T47D (cell line): ENCODE data around the gene ZMIZ2.
"Not testable (repeated sequence)": the region's sequence is repeated elsewhere in the genome, so short reads cannot be mapped to it uniquely, and the experiment has no call there.

Experiments
- DNase-seq, 2 experiments: peaks; one replicate each; pipeline versions ENCODE4 v3.0.0 to v3.0.0-alpha.2; 2011 to 2012; ENCODE audit warnings: low read depth in 1 of 2, low spot score in 1 of 2
- JUND ChIP-seq: IDR thresholded peaks from 2 replicates; pipeline ENCODE4 v1.6.1; 2012; ENCODE audit warnings: low read depth
- in situ Hi-C: cut with HindIII; loops from 2 replicates; pipeline ENCODE4 v1.10.0; 2016; ENCODE audit warnings: low sequenced_read_pairs, low pct_unique_long_range_greater_than_20kb

Gene ZMIZ2, protein sequence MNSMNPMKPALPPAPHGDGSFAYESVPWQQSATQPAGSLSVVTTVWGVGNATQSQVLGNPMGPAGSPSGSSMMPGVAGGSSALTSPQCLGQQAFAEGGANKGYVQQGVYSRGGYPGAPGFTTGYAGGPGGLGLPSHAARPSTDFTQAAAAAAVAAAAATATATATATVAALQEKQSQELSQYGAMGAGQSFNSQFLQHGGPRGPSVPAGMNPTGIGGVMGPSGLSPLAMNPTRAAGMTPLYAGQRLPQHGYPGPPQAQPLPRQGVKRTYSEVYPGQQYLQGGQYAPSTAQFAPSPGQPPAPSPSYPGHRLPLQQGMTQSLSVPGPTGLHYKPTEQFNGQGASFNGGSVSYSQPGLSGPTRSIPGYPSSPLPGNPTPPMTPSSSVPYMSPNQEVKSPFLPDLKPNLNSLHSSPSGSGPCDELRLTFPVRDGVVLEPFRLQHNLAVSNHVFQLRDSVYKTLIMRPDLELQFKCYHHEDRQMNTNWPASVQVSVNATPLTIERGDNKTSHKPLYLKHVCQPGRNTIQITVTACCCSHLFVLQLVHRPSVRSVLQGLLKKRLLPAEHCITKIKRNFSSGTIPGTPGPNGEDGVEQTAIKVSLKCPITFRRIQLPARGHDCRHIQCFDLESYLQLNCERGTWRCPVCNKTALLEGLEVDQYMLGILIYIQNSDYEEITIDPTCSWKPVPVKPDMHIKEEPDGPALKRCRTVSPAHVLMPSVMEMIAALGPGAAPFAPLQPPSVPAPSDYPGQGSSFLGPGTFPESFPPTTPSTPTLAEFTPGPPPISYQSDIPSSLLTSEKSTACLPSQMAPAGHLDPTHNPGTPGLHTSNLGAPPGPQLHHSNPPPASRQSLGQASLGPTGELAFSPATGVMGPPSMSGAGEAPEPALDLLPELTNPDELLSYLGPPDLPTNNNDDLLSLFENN

GRCh38 chr7:44748045-44748947 lies at the start of gene ZMIZ2:
ZMIZ2 (plus strand) TSS chr7:44748847; CDS start chr7:44756250, 7,403 bp downstream.
- TF ChIP-seq JUND = no peak
- in situ Hi-C loops = no loop called here
- DNase-seq = peak; percentile 95 to 96

GRCh38 chr7:44699598-44699997 lies 49.0 kb upstream of the ZMIZ2 start:
- in situ Hi-C loops, DNase-seq: not testable (repeated sequence)

DNA sequence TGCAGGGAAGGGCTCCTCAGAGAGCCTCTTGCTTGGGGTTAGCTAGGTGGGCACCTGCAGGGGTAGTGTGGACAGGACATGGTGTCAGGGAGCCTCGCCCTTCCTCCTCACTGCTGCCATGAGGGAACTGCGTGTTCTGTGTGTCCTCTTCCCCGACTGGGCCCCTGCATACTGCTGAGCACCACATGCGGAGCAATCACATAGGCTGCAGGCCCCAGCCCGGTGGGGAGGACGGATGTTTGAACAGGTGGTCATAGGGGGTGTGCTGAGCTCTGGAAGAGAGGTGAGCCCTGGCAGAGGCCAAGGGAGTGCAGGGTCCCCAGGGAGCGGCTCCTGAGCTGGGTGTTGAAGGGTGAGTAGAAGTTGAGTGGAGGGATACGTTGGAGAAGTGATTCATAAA lies 48.3 kb upstream of the ZMIZ2 start:
- no peak for TF ChIP-seq JUND
- in situ Hi-C loops = no loop called here
- no peak for DNase-seq

GRCh38 chr7:44703391-44703790 lies 45.3 kb upstream of the ZMIZ2 start:
- in situ Hi-C loops, DNase-seq: not testable (repeated sequence)

- in situ Hi-C loops = no loop called here
- DNase-seq = no peak
- TF ChIP-seq JUND = no peak
Observed at GRCh38 chr7:44703921-44704320, 44.7 kb upstream of the ZMIZ2 start.

DNA sequence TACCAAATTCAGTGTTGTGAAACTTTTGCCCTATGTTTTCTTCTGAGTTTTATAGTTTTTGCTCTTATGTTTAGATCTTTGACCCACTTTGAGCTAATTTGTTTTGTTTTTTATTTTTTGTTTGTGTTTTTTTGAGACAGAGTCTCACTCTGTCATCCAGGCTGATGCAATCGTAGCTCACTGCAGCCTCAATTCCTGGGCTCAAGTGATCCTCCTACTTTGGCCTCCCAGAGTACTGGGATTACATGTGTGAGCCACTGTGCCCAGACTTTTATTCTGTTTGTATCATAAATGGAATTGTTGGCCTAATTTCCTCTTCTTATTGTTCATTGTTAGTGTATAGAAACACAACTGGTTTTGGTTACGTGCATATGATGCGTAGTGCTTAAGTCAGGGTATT lies 43.2 kb upstream of the ZMIZ2 start:
- no peak for DNase-seq
- in situ Hi-C loops = no loop called here
- no peak for TF ChIP-seq JUND

GRCh38 chr7:44706788-44707557 lies 41.7 kb upstream of the ZMIZ2 start:
- in situ Hi-C loops = no loop called here
- DNase-seq = no peak
- no peak for TF ChIP-seq JUND

DNA sequence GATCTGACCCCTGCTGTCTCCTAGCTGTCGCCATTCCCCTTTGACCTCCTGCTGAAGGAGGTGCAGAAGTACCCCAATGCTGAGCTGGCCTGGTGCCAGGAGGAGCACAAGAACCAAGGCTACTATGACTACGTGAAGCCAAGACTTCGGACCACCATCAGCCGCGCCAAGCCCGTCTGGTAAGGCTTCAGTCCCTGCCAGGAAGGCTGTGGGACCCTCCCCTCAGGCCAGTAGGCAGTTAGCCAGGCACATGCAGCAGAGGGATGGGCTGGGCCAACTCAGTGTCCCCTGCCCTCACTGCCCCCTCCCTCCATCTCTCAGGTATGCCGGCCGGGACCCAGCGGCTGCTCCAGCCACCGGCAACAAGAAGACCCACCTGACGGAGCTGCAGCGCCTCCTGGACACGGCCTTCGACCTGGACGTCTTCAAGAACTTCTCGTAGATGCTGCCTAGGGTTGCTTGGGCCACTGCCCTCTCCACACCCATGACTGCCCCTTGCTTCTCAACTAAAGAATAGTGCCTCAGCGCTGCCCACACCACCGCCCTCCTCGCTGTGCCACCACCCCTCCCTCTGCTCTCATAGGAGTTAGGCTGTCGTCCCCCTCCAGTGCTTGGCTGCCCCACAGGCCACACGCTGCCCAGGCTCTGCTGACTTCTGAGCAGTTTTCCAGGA lies 41.0 kb upstream of the ZMIZ2 start:
- TF ChIP-seq JUND = no peak
- no peak for DNase-seq
- in situ Hi-C loops = no loop called here

GRCh38 chr7:44709011-44709915 lies 39.4 kb upstream of the ZMIZ2 start:
- no peak for TF ChIP-seq JUND
- in situ Hi-C loops = no loop called here
- no peak for DNase-seq

DNA sequence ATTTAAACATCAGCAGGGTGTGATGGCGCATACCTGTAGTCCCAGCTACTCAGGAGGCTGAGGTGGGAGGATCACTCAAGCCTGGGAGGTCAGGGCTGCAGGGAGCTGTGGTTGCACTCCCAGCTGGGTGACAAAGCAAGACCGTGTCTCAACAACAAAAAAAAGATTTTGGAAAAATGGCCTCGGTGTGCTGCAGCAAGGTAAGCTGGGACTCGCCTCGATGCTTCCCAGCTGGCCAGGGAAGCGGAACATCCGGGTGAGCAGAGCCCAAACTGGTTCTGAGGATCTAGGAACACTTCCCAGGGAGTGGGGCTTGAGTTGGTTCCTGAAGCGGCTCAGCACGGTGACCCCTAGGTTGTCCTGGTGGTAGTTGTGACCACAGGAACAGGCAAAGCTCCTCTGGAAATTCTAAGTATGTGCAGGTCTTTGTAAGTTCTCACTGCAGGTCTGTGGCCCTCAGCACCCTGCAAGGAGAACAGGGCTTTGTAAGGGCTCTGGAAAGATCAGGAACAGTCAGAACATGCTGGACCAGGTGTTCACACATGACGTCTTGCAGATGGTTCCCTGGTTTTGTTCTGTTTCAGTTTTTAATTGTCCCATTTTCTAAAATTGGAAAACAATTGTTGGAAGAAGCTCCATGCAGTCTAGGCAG lies 38.6 kb upstream of the ZMIZ2 start:
- no peak for TF ChIP-seq JUND
- no peak for DNase-seq
- in situ Hi-C loops = no loop called here
